HG02840 (cell line): ENCODE data around the gene ZFP36.

Experiments used
- ATAC-seq: cut with Tn5 transposase; IDR thresholded peaks from one replicate; pipeline ENCODE4 v1.9.1; 2021; ENCODE audit warnings: mild to moderate bottlenecking, moderate library complexity, moderate number of reproducible peaks; ENCODE audit not compliant: unreplicated experiment, low FRiP score

ZFP36 gene

GRCh38 chr19:39382991-39383828 is 23.4 kb upstream of the ZFP36 start:
- ATAC-seq = no peak

- ATAC-seq = no peak
These were observed 21.6 kb upstream of the ZFP36 start for GRCh38 chr19:39384839-39385568.

- ATAC-seq = no peak
These were observed 20.8 kb upstream of the ZFP36 start for GRCh38 chr19:39385629-39386411.

- ATAC-seq = no peak
These were observed 20.1 kb upstream of the ZFP36 start for GRCh38 chr19:39386557-39386956.

GRCh38 chr19:39388657-39389056 is 18.0 kb upstream of the ZFP36 start:
- ATAC-seq = no peak

- ATAC-seq = no peak
These were observed 16.8 kb upstream of the ZFP36 start for GRCh38 chr19:39389631-39390414.

GRCh38 chr19:39390451-39390750 is 16.2 kb upstream of the ZFP36 start:
- no peak for ATAC-seq

- ATAC-seq = peak; percentile 88
These were observed 15.8 kb upstream of the ZFP36 start, which contains the start of the genes MED29 and PAF1 for GRCh38 chr19:39390751-39391437. MED29 (plus strand) TSS chr19:39391378; CDS start chr19:39391423, 45 bp downstream. PAF1 (minus strand) TSS chr19:39391106; CDS start chr19:39390864, 242 bp downstream.

- no peak for ATAC-seq
These were observed 9.0 kb upstream of the ZFP36 start for GRCh38 chr19:39397360-39398296.

- ATAC-seq = no peak
These were observed 8.3 kb upstream of the ZFP36 start for GRCh38 chr19:39398297-39398864.

GRCh38 chr19:39399668-39400050 is 7.0 kb upstream of the ZFP36 start:
- ATAC-seq = no peak

GRCh38 chr19:39400061-39400460 is 6.6 kb upstream of the ZFP36 start:
- no peak for ATAC-seq

- ATAC-seq = no peak
These were observed 5.5 kb upstream of the ZFP36 start for GRCh38 chr19:39401070-39401548.

- ATAC-seq = no peak
These were observed 4.9 kb upstream of the ZFP36 start for GRCh38 chr19:39401549-39402345.

GRCh38 chr19:39402346-39403300 is 4.0 kb upstream of the ZFP36 start:
- ATAC-seq = peak; percentile 32
